Parathyroid adenoma (tissue), 2 donors: ENCODE measurements around the gene NECAB3.

Source experiments
- H2AFZ ChIP-seq: fragments of 300-600 bp; sonication (generic); one replicate; pipeline ENCODE4 v1.7.0; 2017; ENCODE audit warnings: antibody characterized with exemption, mild to moderate bottlenecking
- H3K27ac ChIP-seq: fragments of 300-600 bp; sonication (generic); one replicate; pipeline ENCODE4 v1.7.0; 2017
- H3K27me3 ChIP-seq: fragments of 300-600 bp; sonication (generic); one replicate; pipeline ENCODE4 v1.7.0; 2017; ENCODE audit warnings: low read length; ENCODE audit not compliant: control insufficient read depth, insufficient read depth
- H3K36me3 ChIP-seq: fragments of 300-600 bp; sonication (generic); one replicate; pipeline ENCODE4 v1.7.0; 2017; ENCODE audit warnings: low read length; ENCODE audit not compliant: control insufficient read depth, insufficient read depth
- H3K4me1 ChIP-seq: fragments of 300-600 bp; sonication (generic); one replicate; pipeline ENCODE4 v1.7.0; 2017; ENCODE audit warnings: control low read depth
- H3K4me2 ChIP-seq: fragments of 300-600 bp; sonication (generic); one replicate; pipeline ENCODE4 v1.7.0; 2017; ENCODE audit warnings: low read length
- H3K4me3 ChIP-seq: fragments of 300-600 bp; sonication (generic); one replicate; pipeline ENCODE4 v1.7.0; 2017; ENCODE audit warnings: low read depth, low read length
- H3K79me2 ChIP-seq: fragments of 300-600 bp; sonication (generic); one replicate; pipeline ENCODE4 v1.7.0; 2017; ENCODE audit warnings: control low read depth
- H3K9ac ChIP-seq: fragments of 300-600 bp; sonication (generic); one replicate; pipeline ENCODE4 v1.7.0; 2017; ENCODE audit warnings: mild to moderate bottlenecking
- H3K9me3 ChIP-seq: fragments of 300-600 bp; sonication (generic); one replicate; pipeline ENCODE4 v1.7.0; 2017; ENCODE audit warnings: low read length; ENCODE audit not compliant: control insufficient read depth
- TF ChIP-seq, protein P1 (sequence below): fragments of 300-600 bp; sonication (generic); IDR thresholded peaks from one replicate; pipeline ENCODE4 v1.7.0; 2017; ENCODE audit warnings: antibody characterized with exemption, mild to moderate bottlenecking
- donor health status: primary hyperparathyroidism.

Gene NECAB3

DNA sequence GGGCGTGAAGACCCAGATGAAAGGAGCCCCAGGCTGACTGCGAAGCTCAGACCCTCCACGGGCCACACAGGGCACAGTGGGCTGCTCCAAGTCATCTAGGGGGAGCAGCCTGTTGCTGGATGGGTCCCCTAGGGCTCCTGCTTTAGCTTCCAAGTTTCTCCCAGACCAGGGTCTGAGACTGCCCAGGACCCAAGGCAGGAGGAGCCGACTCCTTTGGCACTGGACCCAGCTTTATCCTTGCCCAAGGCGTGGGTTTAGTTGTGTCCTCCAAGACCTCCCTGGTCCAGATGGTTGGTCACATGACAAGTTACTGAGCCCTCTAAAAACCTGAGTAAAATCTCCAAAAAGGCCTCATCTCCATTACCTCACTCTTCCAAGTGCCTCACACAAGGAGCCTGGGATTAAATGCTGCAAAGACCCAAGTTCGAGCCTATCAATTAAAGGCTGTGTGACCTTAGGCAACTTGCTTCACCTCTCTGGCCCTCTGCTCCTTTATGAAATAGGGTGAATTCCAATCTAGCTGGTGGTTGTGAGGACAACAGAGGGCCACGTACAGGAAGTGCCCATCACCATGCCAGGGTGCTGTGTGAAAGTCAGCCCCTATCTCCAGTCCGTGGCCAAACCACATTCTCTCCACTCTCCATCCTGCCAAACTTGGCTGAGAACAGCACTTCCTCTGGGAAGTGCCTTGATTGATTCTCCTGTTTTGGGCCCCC, 2.5 kb downstream of the NECAB3 start:
- Histone ChIP-seq H3K79me2 (no peaks in the 10 kb centered on the region), H3K9me3 (no peaks in the 10 kb centered on the region), H3K4me3 (no peak overlapping the region), H3K9ac (no peak overlapping the region), H3K4me1 (peaks cover 16% of the 10 kb centered on the region), H3K36me3 (no peaks in the 10 kb centered on the region), H2AFZ (no peak overlapping the region), H3K4me2 (no peak overlapping the region), H3K27me3 (no peaks in the 10 kb centered on the region), H3K27ac (no peak overlapping the region)
- TF ChIP-seq, protein P1, sequence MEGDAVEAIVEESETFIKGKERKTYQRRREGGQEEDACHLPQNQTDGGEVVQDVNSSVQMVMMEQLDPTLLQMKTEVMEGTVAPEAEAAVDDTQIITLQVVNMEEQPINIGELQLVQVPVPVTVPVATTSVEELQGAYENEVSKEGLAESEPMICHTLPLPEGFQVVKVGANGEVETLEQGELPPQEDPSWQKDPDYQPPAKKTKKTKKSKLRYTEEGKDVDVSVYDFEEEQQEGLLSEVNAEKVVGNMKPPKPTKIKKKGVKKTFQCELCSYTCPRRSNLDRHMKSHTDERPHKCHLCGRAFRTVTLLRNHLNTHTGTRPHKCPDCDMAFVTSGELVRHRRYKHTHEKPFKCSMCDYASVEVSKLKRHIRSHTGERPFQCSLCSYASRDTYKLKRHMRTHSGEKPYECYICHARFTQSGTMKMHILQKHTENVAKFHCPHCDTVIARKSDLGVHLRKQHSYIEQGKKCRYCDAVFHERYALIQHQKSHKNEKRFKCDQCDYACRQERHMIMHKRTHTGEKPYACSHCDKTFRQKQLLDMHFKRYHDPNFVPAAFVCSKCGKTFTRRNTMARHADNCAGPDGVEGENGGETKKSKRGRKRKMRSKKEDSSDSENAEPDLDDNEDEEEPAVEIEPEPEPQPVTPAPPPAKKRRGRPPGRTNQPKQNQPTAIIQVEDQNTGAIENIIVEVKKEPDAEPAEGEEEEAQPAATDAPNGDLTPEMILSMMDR, result no peak

DNA sequence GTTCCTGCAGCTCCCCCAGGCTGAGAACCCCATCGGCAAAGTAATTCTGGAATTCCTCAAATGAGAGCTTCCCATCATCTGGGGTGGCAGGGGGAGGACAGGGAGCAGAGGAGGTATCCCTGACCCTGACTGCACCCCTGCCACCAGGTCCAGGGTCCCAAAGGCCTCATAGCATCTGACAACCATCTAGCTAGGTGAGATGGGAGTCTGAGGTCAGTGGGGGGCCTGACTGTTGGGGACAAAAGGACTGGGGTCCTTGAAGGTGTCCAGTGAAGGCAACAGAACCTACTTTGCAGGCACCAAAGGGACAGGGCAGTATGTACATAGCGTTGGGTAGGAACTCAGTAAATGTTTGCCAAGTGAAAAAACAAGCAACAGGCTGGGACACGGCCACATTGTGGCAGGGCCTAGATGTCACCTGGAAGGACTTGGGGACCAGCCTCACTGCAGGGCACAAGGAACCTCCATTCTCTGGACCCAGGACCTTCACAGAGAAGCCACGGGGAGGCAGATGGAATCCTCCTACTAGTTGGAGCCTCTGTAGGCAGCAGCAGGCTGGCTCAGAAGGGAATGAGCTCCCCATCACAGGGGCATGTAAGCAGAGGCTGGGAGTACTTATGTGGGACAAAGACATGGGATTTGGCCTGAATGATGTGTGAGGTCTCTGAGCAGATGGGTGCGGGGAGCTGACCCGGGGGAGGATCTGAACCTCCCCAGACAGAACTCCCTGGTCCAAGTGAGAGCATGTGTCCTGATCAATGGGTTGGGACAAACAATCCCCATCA, 3.3 kb downstream of the NECAB3 start:
- Histone ChIP-seq H3K4me3 (no peak overlapping the region), H3K9ac (no peak overlapping the region), H3K36me3 (no peaks in the 10 kb centered on the region), H3K27ac (no peak overlapping the region), H3K79me2 (no peaks in the 10 kb centered on the region), H2AFZ (no peak overlapping the region), H3K9me3 (no peaks in the 10 kb centered on the region), H3K4me1 (peaks cover 20% of the 10 kb centered on the region), H3K27me3 (no peaks in the 10 kb centered on the region), H3K4me2 (no peak overlapping the region)
- TF ChIP-seq, protein P1, result no peak

DNA sequence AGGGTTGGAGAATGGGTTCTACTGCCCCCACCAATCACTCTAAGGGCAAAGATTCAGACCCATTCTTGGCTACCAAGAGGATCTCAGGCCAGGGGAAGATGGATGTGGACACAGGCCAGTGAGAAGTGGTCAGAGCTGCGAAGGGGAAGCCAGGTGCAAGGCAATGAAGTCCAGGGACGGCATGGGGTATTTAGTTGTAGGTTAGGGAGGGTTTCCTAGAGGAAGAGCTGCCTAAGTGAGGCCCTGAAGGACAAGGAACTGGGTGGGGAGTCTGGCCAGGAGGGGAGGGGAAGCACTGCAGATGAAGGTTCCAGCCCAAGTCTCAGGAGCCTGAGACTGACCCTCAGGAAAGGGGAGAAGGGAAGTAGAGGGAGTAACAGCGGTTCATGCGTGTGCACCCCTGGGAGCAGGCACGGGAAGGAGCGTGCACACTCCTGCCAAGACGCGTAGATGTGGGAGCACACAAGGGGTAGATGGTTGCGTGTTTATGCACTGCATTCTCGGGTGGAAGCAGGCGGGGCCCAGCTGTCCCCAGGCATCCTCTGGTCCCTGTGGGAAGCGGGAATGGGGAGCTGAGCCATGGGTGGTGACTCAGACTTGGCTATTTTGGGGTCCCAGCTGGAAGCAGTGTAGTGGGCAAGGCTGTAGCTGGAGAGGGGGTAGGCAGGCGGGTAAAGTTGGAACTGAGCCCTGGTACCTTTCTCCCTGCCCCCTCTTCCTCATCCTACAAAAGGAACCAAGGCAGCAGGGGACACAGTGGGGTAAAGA, 4.2 kb downstream of the NECAB3 start:
- Histone ChIP-seq H3K27ac (no peak overlapping the region), H3K9ac (no peak overlapping the region)

DNA sequence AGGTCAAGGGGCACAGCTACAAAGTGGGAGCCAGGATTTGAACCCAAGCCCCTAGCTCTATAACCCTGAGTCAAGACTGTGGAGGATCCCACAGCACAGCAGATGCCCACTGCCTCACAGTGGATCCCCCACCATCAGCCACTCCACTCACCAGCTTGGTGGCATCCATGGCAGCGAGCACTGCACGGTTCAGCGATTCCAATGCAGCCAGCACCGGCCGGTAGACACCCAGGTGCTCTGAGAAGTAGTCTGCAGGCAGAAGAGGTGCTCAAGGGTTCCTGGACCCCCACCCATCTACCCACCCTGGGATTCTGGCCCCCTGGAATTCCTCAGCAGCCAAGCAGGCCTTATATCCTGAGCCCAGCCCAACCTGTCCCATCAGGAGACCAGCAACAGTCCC, 5.0 kb downstream of the NECAB3 start:
- no peak overlapping the region for H3K27ac ChIP-seq
- H3K9me3 ChIP-seq, result no peaks in the 10 kb centered on the region
- H3K36me3 ChIP-seq, result no peaks in the 10 kb centered on the region
- H3K27me3 ChIP-seq, result no peaks in the 10 kb centered on the region
- no peak overlapping the region for H3K9ac ChIP-seq
- H3K79me2 ChIP-seq, result no peaks in the 10 kb centered on the region
- H3K4me1 ChIP-seq, result peaks cover 26% of the 10 kb centered on the region
- TF ChIP-seq, protein P1, result no peak
- no peak overlapping the region for H3K4me3 ChIP-seq
- no peak overlapping the region for H3K4me2 ChIP-seq
- no peak overlapping the region for H2AFZ ChIP-seq

More for the DNA sequence above, 4.2 kb downstream of the NECAB3 start:
- H3K36me3 ChIP-seq, result no peaks in the 10 kb centered on the region
- TF ChIP-seq, protein P1, result no peak
- no peak overlapping the region for H3K4me3 ChIP-seq
- peaks cover 20% of the 10 kb centered on the region for H3K4me1 ChIP-seq
- no peaks in the 10 kb centered on the region for H3K79me2 ChIP-seq
- H3K27me3 ChIP-seq, result no peaks in the 10 kb centered on the region
- no peak overlapping the region for H2AFZ ChIP-seq
- no peak overlapping the region for H3K4me2 ChIP-seq
- H3K9me3 ChIP-seq, result no peaks in the 10 kb centered on the region
